Activated T-cell treated with anti-CD3 and anti-CD28 coated beads, Interleukin-2, amount 50 U/mL, for 24 hours (primary cell): Measurements from ENCODE around the gene RRH.
"Not testable (repeated sequence)": the region's sequence is repeated elsewhere in the genome, so short reads cannot be mapped to it uniquely, and the experiment has no call there.

Experiments
- DNase-seq: peaks from one replicate; pipeline ENCODE4 v3.0.0-alpha.2; 2020
- H3K27ac Mint-ChIP-seq: 2 replicates; pipeline ENCODE4 v1.8.0; 2020; ENCODE audit warnings: mild to moderate bottlenecking, mixed read lengths
- H3K27me3 Mint-ChIP-seq: 2 replicates; pipeline ENCODE4 v1.8.0; 2020; ENCODE audit warnings: mixed read lengths
- H3K36me3 Mint-ChIP-seq: 2 replicates; pipeline ENCODE4 v1.8.0; 2020; ENCODE audit warnings: low read depth, mixed read lengths
- H3K4me1 Mint-ChIP-seq: 2 replicates; pipeline ENCODE4 v1.8.0; 2020; ENCODE audit warnings: low read depth, mixed read lengths
- H3K4me3 Mint-ChIP-seq: 2 replicates; pipeline ENCODE4 v1.8.0; 2020; ENCODE audit warnings: mild to moderate bottlenecking, moderate library complexity, mixed read lengths
- H3K9me3 Mint-ChIP-seq: 2 replicates; pipeline ENCODE4 v1.8.0; 2020; ENCODE audit warnings: mixed read lengths

RRH gene

DNA sequence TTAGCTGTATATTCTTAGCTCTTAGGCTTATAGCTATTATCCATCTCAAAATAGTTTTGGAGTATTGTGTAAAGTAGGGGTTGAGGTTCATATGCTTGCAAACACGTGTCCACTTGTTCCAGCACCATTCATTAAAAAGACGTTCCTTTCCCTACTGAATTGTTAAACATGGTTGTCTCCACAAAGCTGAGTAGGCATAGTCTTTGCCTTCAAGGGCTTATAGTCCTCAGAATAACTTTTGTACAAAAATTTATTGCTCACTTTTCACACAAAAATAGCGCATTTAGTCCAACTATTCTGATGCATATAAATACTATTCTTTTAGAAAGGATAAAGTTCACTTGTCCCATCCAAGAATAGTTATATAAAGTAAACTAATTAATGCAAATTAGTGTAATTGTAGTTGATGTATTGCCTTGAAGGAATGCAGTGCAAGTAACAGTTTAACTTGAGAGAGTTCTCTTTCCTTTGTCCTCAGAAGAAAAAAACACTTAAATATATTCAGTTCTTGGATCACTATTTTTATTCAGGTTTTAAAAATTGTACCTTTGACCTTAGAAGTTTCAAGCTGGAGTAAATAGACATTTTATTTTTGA, 34.2 kb downstream of the RRH start:
- Mint-ChIP-seq H3K27me3 (no peaks in the 10 kb centered on the region), H3K9me3 (peaks cover 16% of the 10 kb centered on the region), H3K4me1 (no peaks in the 10 kb centered on the region), H3K36me3 (peaks cover 15% of the 10 kb centered on the region), H3K27ac (no peak overlapping the region), H3K4me3 (no peak overlapping the region)
- no peak for DNase-seq

GRCh38 chr4:109864134-109864533, 36.4 kb downstream of the RRH start:
- no peaks in the 10 kb centered on the region for H3K4me1 Mint-ChIP-seq
- peaks cover 8% of the 10 kb centered on the region for H3K9me3 Mint-ChIP-seq
- no peak overlapping the region for H3K27ac Mint-ChIP-seq
- no peak overlapping the region for H3K4me3 Mint-ChIP-seq
- DNase-seq = no peak
- no peaks in the 10 kb centered on the region for H3K27me3 Mint-ChIP-seq
- H3K36me3 Mint-ChIP-seq = peaks cover 11% of the 10 kb centered on the region

DNA sequence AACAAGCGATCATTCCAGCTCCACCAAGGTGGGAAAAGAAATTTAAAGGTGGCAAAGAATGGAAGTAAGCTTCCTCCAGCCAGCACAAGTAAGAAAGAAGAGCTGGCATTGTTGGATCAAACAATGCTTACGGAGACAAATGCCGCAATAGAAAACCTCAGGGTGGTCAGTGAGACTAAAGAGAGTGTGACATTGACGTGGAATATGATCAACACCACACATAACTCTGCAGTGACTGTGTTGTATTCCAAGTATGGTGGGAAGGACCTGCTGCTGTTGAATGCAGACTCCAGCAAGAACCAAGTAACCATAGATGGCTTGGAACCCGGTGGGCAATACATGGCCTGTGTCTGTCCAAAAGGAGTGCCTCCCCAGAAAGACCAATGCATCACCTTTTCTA, 42.3 kb downstream of the RRH start:
- Mint-ChIP-seq H3K27me3 (no peaks in the 10 kb centered on the region), H3K27ac (no peak overlapping the region), H3K9me3 (no peaks in the 10 kb centered on the region), H3K4me1 (no peaks in the 10 kb centered on the region), H3K4me3 (no peak overlapping the region), H3K36me3 (peaks cover 16% of the 10 kb centered on the region)
- no peak for DNase-seq

DNA sequence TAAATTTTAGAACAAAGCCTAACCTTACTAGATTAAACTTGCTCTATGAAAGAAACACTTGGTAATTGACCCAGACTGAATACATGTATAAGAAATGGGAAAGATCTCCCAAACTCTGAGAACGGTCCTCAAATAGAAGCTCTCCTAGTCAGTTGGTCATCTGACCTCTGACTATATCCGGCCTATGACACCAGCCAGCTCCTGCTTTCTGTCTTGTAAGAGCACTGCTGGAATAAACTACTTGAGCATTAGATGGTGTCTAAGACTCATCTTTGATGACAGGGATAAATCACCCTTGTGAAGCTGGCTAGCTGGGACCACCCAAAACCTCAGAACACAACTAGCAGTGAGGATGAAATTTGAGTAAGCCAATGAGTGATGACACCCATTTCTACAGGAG, 44.3 kb downstream of the RRH start:
- no peak overlapping the region for H3K27ac Mint-ChIP-seq
- no peaks in the 10 kb centered on the region for H3K9me3 Mint-ChIP-seq
- DNase-seq = no peak
- H3K27me3 Mint-ChIP-seq = no peaks in the 10 kb centered on the region
- H3K4me1 Mint-ChIP-seq = no peaks in the 10 kb centered on the region
- peaks cover 16% of the 10 kb centered on the region for H3K36me3 Mint-ChIP-seq
- no peak overlapping the region for H3K4me3 Mint-ChIP-seq

DNA sequence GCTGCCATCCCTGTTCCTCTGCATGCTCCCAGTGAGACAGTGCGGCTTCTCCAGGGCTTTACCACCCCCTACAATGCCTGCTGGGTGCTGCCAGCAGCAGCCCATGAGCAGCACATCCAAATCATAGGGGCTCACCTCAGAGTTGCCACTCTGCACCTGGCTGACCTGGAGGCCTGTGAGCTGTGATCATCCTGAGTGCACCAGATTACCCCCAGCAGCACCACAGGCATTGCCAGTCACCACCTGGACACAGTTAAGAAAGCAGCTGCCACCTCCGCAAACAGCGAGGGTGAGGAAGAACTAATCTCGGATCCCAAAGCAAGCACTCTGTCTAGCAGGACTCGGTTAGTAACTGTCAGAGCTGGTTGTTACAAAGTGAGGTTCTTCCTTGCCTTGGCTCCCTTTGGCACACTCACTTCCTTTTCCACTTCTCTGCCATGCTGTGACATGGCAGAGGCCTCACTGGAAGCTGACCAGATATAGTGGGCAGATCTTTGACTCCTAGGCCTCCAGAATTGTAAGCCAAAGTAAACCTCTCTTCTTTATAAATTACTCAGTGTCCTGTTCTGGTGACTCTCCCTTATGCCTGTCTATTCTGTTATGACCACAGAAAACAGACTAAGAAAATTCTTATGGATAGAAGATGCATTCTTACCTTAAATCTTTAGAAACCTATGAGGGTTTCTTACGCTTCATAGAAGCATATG, 45.3 kb downstream of the RRH start:
- Mint-ChIP-seq H3K9me3 (no peaks in the 10 kb centered on the region), H3K27me3 (no peaks in the 10 kb centered on the region), H3K27ac (no peak overlapping the region), H3K4me1 (no peaks in the 10 kb centered on the region), H3K4me3 (no peak overlapping the region), H3K36me3 (peaks cover 11% of the 10 kb centered on the region)
- no peak for DNase-seq

DNA sequence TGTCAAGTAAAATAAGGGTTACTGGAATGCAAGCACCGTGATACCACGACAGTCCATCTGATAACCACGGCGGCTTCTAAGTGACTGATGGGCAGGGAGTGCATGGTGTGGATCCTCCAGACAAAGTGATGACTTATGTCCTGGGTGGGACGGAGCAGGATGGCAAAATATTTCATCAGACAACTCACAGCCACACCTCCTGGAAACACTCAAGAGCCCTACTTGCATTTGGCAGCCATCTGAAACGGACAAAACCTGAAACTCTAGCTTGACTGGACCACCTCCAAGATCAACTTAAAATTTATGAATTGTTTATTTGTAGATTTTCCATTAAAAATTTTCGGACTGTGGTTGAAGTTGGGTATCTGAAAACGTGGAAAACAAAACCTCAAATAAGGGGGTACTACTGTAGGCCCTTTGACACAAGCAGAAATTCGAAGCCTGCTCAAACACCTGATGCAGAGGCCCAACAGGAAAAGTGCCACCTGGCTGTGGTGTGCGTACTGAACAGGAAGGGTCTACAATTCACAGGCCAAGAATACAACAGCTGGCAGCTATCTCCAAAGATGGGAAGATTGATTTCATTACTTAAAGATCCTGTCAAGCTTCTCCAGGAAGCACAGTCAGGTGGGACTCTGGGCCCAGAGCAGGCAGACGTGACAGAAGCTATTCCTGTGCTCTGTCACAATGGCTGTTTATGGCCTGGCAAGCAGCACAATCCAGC, 46.2 kb downstream of the RRH start:
- H3K36me3 Mint-ChIP-seq = peaks cover 11% of the 10 kb centered on the region
- no peak for DNase-seq
- H3K4me3 Mint-ChIP-seq = no peak overlapping the region
- peaks cover 5% of the 10 kb centered on the region for H3K27me3 Mint-ChIP-seq
- H3K27ac Mint-ChIP-seq = no peak overlapping the region
- no peaks in the 10 kb centered on the region for H3K4me1 Mint-ChIP-seq
- H3K9me3 Mint-ChIP-seq = no peaks in the 10 kb centered on the region

- H3K9me3 Mint-ChIP-seq = no peaks in the 10 kb centered on the region
- no peak overlapping the region for H3K27ac Mint-ChIP-seq
- H3K4me1 Mint-ChIP-seq = no peaks in the 10 kb centered on the region
- no peak for DNase-seq
- H3K4me3 Mint-ChIP-seq = no peak overlapping the region
- peaks cover 13% of the 10 kb centered on the region for H3K27me3 Mint-ChIP-seq
- H3K36me3 Mint-ChIP-seq = peaks cover 1% of the 10 kb centered on the region
These were observed 47.3 kb downstream of the RRH start for GRCh38 chr4:109875106-109875505.

DNA sequence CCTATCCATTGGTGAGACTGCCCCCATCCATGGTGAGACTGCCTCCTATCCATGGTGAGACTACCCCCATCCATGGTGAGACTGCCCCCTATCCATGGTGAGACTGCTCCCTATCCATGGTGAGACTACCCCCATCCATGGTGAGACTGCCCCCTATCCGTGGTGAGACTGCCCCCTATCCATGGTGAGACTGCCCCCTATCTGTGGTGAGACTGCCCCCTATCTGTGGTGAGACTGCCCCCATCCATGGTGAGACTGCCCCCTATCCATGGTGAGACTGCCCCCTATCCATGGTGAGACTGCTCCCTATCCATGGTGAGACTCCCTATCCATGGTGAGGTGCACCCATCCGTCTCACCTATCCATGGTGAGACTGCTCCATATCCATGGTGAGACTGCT, 47.8 kb downstream of the RRH start:
- peaks cover 16% of the 10 kb centered on the region for H3K27me3 Mint-ChIP-seq
- not testable (repeated sequence) for H3K27ac Mint-ChIP-seq, DNase-seq, H3K4me3 Mint-ChIP-seq, H3K9me3 Mint-ChIP-seq, H3K36me3 Mint-ChIP-seq, H3K4me1 Mint-ChIP-seq

GRCh38 chr4:109876634-109877265, 49.0 kb downstream of the RRH start:
- Mint-ChIP-seq H3K27me3 (peaks cover 16% of the 10 kb centered on the region), H3K9me3 (no peaks in the 10 kb centered on the region), H3K36me3 (no peaks in the 10 kb centered on the region)

DNA sequence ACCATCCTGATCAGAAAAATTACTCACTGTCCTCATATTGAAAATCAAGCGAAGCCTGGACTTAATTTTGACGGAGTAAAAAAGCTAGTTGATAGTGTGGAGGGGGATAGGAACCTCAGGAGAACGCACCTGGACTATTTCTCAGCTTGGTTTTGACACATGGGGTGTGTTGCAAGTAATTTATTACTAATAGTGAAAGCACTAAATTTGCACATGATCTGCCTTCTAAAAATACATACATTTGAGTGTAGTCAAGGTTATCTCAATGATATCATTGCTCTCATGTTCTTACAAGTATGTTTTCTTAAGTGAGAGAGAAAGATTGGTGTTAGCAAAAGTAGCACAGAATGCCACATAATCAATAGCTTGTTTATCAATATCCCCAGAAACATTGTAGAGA, 49.6 kb downstream of the RRH start:
- Mint-ChIP-seq H3K4me1 (no peaks in the 10 kb centered on the region), H3K9me3 (no peaks in the 10 kb centered on the region), H3K27me3 (peaks cover 16% of the 10 kb centered on the region), H3K27ac (no peak overlapping the region), H3K4me3 (no peak overlapping the region), H3K36me3 (no peaks in the 10 kb centered on the region)
- DNase-seq = no peak

More at GRCh38 chr4:109876634-109877265, 49.0 kb downstream of the RRH start:
- DNase-seq = no peak
- Mint-ChIP-seq H3K27ac (no peak overlapping the region), H3K4me3 (no peak overlapping the region), H3K4me1 (no peaks in the 10 kb centered on the region)

DNA sequence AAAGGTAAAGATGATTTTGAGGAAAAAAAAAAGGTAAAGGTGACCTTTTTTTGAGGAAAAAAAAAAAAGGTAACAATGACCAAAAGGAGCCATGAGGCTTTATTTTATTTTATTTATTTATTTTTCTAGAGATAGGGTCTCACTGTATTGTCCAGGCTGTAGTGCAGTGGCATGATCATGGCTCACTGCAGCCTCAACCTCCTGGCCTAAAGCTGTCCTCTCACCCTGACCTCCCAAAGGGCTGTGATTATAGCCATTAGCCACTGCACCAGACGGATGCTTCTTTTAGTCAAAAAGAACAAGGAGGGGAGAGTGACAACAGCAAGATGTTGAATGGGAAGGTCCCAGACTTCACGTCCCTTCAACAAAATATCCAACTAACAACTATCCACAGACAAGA, 50.6 kb downstream of the RRH start:
- no peaks in the 10 kb centered on the region for H3K9me3 Mint-ChIP-seq
- no peak overlapping the region for H3K27ac Mint-ChIP-seq
- no peak for DNase-seq
- peaks cover 16% of the 10 kb centered on the region for H3K27me3 Mint-ChIP-seq
- no peaks in the 10 kb centered on the region for H3K4me1 Mint-ChIP-seq
- H3K4me3 Mint-ChIP-seq = no peak overlapping the region
- H3K36me3 Mint-ChIP-seq = no peaks in the 10 kb centered on the region

DNA sequence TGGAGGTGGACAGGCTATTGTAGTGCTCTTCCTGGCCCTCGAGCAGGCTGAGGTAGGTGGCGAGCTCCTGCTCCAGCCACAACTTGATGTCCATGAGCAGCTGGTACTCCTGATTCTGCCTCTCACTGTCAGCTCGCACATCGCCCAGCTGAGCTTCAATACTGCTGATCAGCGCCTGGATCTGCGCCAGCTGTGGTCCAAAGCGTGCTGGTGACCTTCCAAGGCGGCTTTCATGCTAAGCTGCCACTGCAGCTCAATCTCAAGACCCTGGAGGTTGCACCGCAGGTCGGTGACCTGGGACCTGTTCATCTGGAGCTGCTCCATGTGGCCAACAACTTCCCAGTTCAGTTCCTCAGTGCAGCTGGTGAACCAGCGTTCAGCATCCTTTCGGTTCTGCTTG, 51.3 kb downstream of the RRH start:
- Mint-ChIP-seq H3K27ac (no peak overlapping the region), H3K4me1 (no peaks in the 10 kb centered on the region), H3K27me3 (peaks cover 16% of the 10 kb centered on the region)

GRCh38 chr4:109879636-109880314, 52.0 kb downstream of the RRH start:
- no peaks in the 10 kb centered on the region for H3K36me3 Mint-ChIP-seq
- no peaks in the 10 kb centered on the region for H3K4me1 Mint-ChIP-seq
- H3K4me3 Mint-ChIP-seq = no peak overlapping the region
- H3K27me3 Mint-ChIP-seq = peaks cover 16% of the 10 kb centered on the region
- no peak for DNase-seq
- no peaks in the 10 kb centered on the region for H3K9me3 Mint-ChIP-seq
- H3K27ac Mint-ChIP-seq = no peak overlapping the region

More for the DNA sequence above, 51.3 kb downstream of the RRH start:
- Mint-ChIP-seq H3K9me3 (no peaks in the 10 kb centered on the region), H3K4me3 (no peak overlapping the region), H3K36me3 (no peaks in the 10 kb centered on the region)
- no peak for DNase-seq

DNA sequence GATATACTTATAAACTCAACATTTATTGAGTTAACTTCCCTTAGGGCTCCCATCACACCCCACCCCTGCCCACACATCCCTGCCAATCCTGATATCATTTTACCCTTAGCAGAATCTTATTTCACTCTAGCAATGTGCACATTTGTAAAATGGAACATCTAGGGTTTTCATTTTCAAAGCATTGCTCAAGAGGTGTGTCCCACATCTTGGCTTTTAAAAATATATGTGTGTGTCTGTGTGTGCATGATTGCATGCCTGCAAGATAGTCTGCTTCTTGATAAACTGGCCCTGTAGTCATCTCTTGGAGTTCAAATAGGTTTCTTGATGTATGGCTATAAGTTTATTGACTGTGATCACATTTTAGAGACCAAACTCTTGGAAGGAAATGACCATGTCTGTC, 58.5 kb downstream of the RRH start:
- Mint-ChIP-seq H3K4me3 (no peak overlapping the region), H3K4me1 (no peaks in the 10 kb centered on the region), H3K27ac (no peak overlapping the region)

More for the DNA sequence above, 58.5 kb downstream of the RRH start:
- no peaks in the 10 kb centered on the region for H3K36me3 Mint-ChIP-seq
- no peaks in the 10 kb centered on the region for H3K27me3 Mint-ChIP-seq
- DNase-seq = no peak
- H3K9me3 Mint-ChIP-seq = no peaks in the 10 kb centered on the region
